HepG2 (cell line): ENCODE results near the gene DDX43. TPM values are rescaled to one million over a fixed set of nuclear protein-coding genes. Genes with fewer than 3 reads are reported as not detected.

Source experiments
- ATF7-NPFF ChIP-seq: sonication (generic); formaldehyde crosslinking; IDR thresholded peaks from 2 replicates; pipeline ENCODE4 v1.8.1; 2023; ENCODE audit warnings: mild to moderate bottlenecking, low read depth, missing genetic modification reagents, moderate library complexity
- CREM ChIP-seq, 2 experiments: sonication (generic) in 1 of 2; formaldehyde crosslinking in 1 of 2; IDR thresholded peaks; 2 replicates each; pipeline versions ENCODE4 v1.4.0 to v1.6.1; 2016 to 2020; ENCODE audit warnings: antibody characterized with exemption in 1 of 2, mild to moderate bottlenecking in 1 of 2, missing genetic modification reagents in 1 of 2
- HDAC1 ChIP-seq: sonication (generic); formaldehyde crosslinking; IDR thresholded peaks from 2 replicates; pipeline ENCODE4 v1.5.1; 2020; ENCODE audit warnings: mild to moderate bottlenecking, missing genetic modification reagents
- HDAC2 ChIP-seq: sonication (generic); formaldehyde crosslinking; IDR thresholded peaks from 2 replicates; pipeline ENCODE4 v1.4.0; 2020; ENCODE audit warnings: missing genetic modification reagents
- KLF16 ChIP-seq, 2 experiments: sonication (generic) in 1 of 2; formaldehyde crosslinking in 1 of 2; IDR thresholded peaks; 2 replicates each; pipeline versions ENCODE4 v1.6.1 to v1.8.0; 2016 to 2023; ENCODE audit warnings: missing genetic modification reagents in 2 of 2, missing compliant biosample characterization in 1 of 2
- MIER3 ChIP-seq: IDR thresholded peaks from 2 replicates; pipeline ENCODE4 v1.6.1; 2016; ENCODE audit warnings: missing compliant biosample characterization, borderline replicate concordance
- NFYC ChIP-seq: IDR thresholded peaks from 2 replicates; pipeline ENCODE4 v1.6.1; 2016; ENCODE audit warnings: missing genetic modification reagents, missing compliant biosample characterization
- NKX3-1 ChIP-seq: sonication (generic); formaldehyde crosslinking; IDR thresholded peaks from 2 replicates; pipeline ENCODE4 v1.5.0; 2020; ENCODE audit warnings: missing genetic modification reagents
- PTBP1 ChIP-seq: fragments of 200-400 bp; formaldehyde crosslinking; IDR thresholded peaks from 2 replicates; pipeline ENCODE4 v1.6.1; 2018; ENCODE audit warnings: low read length, low read depth; ENCODE audit not compliant: poor library complexity, severe bottlenecking
- REXO4 ChIP-seq: sonication (generic); formaldehyde crosslinking; IDR thresholded peaks from 2 replicates; pipeline ENCODE4 v1.8.0; 2022; ENCODE audit warnings: missing genetic modification reagents, mild to moderate bottlenecking, borderline replicate concordance
- SAFB2 ChIP-seq: sonication (generic); formaldehyde crosslinking; IDR thresholded peaks from 2 replicates; pipeline ENCODE4 v1.5.1; 2020; ENCODE audit warnings: missing genetic modification reagents, low read depth, mild to moderate bottlenecking, borderline replicate concordance
- YEATS2 ChIP-seq: sonication (generic); formaldehyde crosslinking; IDR thresholded peaks from 2 replicates; pipeline ENCODE4 v1.4.0; 2020; ENCODE audit warnings: missing genetic modification reagents, borderline replicate concordance
- ZNF839 ChIP-seq: sonication (generic); formaldehyde crosslinking; IDR thresholded peaks from 2 replicates; pipeline ENCODE4 v1.4.0; 2020; ENCODE audit warnings: missing genetic modification reagents, mild to moderate bottlenecking, borderline replicate concordance
- polyA plus RNA-seq, 8 experiments: library from polyadenylated mRNA; depleted of rRNA in 3 of 8; stranded (reverse) in 7 of 8; unstranded in 1 of 8; fragments of >200 nt; fragmentation: Illumina TruSeq in 4 of 8; extraction: Trizol in 4 of 8; gene quantifications; 2 replicates each; pipeline versions ENCODE4 v1.2.1 to v1.2.3, GENCODE V29; 2011 to 2016; ENCODE audit warnings: low read depth in 4 of 8, missing spikeins in 1 of 8, mixed read lengths in 1 of 8; ENCODE audit not compliant: insufficient read depth in 1 of 8
- total RNA-seq, 5 experiments: library from RNA; depleted of rRNA; stranded (reverse); fragments of >200 nt; fragmentation: Illumina TruSeq; extraction: Trizol; gene quantifications; 2 replicates each; pipeline ENCODE4 v1.2.3, GENCODE V29; 2016; ENCODE audit warnings: low read depth in 1 of 5
- TF ChIP-seq, protein P1 (sequence below): sonication (generic); formaldehyde crosslinking; IDR thresholded peaks from 2 replicates; pipeline ENCODE4; 2020; ENCODE audit warnings: missing genetic modification reagents, mild to moderate bottlenecking, borderline replicate concordance
- TF ChIP-seq, protein P2 (sequence below): sonication (generic); formaldehyde crosslinking; IDR thresholded peaks from 2 replicates; pipeline ENCODE4 v1.5.0; 2020; ENCODE audit warnings: missing genetic modification reagents
- TF ChIP-seq, protein P3 (sequence below): sonication (generic); formaldehyde crosslinking; IDR thresholded peaks from 2 replicates; pipeline ENCODE4 v1.4.0; 2020; ENCODE audit warnings: mild to moderate bottlenecking, missing genetic modification reagents
- TF ChIP-seq, protein P4 (sequence below): sonication (generic); formaldehyde crosslinking; IDR thresholded peaks from 2 replicates; pipeline ENCODE4 v1.8.0; 2022; ENCODE audit warnings: mild to moderate bottlenecking, missing genetic modification reagents, borderline replicate concordance

DDX43 gene
- total and polyA plus RNA-seq, 2 of the 13 experiments (the other 11 are each of a cell fraction or from before 2014, with no cell fraction given), result not detected

DNA sequence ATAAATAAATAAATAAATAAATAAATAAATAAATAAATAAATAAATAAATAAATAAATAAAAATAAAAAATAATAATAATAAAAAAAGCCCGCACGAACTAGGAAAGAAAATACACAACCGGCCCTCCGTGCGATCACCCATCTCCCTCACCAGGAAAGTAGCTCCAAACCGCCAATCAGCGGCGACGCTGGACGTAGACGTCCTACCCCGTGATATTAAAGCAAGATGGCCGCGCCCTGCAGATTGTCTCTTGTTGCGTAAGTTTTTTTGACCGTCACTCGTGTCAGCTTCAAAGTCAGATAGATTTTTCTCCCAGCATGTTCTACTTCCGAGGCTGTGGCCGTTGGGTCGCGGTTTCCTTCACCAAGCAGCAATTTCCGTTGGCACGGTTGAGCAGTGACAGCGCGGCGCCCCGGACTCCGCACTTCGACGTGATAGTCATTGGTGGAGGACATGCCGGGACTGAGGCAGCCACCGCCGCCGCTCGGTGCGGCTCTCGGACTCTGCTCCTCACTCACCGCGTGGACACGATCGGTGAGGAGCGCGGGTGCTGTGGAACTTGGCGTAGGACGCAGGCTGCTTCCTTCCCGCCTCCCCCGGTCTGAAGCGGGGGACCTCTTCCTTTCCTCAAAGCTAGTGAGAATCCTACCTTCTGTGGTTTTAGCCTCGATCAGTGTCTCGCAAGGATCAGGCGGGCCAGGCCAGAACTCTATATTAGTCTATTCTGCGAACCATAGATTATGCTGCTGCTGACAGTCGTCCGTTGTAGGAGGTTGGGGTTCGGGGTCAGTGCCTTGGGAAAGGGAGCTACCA is 67.1 kb downstream of the DDX43 start, which contains the start of gene MTO1 (continued):
- TF ChIP-seq, protein P1, sequence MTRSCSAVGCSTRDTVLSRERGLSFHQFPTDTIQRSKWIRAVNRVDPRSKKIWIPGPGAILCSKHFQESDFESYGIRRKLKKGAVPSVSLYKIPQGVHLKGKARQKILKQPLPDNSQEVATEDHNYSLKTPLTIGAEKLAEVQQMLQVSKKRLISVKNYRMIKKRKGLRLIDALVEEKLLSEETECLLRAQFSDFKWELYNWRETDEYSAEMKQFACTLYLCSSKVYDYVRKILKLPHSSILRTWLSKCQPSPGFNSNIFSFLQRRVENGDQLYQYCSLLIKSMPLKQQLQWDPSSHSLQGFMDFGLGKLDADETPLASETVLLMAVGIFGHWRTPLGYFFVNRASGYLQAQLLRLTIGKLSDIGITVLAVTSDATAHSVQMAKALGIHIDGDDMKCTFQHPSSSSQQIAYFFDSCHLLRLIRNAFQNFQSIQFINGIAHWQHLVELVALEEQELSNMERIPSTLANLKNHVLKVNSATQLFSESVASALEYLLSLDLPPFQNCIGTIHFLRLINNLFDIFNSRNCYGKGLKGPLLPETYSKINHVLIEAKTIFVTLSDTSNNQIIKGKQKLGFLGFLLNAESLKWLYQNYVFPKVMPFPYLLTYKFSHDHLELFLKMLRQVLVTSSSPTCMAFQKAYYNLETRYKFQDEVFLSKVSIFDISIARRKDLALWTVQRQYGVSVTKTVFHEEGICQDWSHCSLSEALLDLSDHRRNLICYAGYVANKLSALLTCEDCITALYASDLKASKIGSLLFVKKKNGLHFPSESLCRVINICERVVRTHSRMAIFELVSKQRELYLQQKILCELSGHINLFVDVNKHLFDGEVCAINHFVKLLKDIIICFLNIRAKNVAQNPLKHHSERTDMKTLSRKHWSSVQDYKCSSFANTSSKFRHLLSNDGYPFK (CRISPR knock-in tag), result peak; percentile 84; the same call in 1 of the 2 replicates
- TF ChIP-seq SAFB2 (CRISPR knock-in tag) (no peak), PTBP1 (no peak), ATF7-NPFF (CRISPR knock-in tag) (peak; percentile 55; the same call in 1 of the 2 replicates), HDAC2 (CRISPR knock-in tag) (peak; percentile 66; the same call in 1 of the 2 replicates), REXO4 (CRISPR knock-in tag) (peak; percentile 56; the same call in 1 of the 2 replicates), NKX3-1 (CRISPR knock-in tag) (peak; percentile 67; the same call in 1 of the 2 replicates), MIER3 (CRISPR knock-in tag) (0 out of 2 replicates have a peak, but pooled peaks have one; percentile 20), NFYC (CRISPR knock-in tag) (peak; percentile 77), HDAC1 (CRISPR knock-in tag) (peak; percentile 83), ZNF839 (CRISPR knock-in tag) (no peak), CREM (IDR thresholded peaks at IDR 0.05) (peak; percentile 63), CREM (CRISPR knock-in tag; IDR thresholded peaks at IDR 0.05) (no peak), KLF16 (CRISPR knock-in tag; IDR thresholded peaks at IDR 0.05) (0 out of 4 replicates have a peak, but pooled peaks of 1 of the 2 experiments have one; percentile 35), YEATS2 (CRISPR knock-in tag) (peak; percentile 83)
- TF ChIP-seq, protein P2, sequence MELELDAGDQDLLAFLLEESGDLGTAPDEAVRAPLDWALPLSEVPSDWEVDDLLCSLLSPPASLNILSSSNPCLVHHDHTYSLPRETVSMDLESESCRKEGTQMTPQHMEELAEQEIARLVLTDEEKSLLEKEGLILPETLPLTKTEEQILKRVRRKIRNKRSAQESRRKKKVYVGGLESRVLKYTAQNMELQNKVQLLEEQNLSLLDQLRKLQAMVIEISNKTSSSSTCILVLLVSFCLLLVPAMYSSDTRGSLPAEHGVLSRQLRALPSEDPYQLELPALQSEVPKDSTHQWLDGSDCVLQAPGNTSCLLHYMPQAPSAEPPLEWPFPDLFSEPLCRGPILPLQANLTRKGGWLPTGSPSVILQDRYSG (CRISPR knock-in tag), result 0 out of 2 replicates have a peak, but pooled peaks have one; percentile 30
- TF ChIP-seq, protein P3, sequence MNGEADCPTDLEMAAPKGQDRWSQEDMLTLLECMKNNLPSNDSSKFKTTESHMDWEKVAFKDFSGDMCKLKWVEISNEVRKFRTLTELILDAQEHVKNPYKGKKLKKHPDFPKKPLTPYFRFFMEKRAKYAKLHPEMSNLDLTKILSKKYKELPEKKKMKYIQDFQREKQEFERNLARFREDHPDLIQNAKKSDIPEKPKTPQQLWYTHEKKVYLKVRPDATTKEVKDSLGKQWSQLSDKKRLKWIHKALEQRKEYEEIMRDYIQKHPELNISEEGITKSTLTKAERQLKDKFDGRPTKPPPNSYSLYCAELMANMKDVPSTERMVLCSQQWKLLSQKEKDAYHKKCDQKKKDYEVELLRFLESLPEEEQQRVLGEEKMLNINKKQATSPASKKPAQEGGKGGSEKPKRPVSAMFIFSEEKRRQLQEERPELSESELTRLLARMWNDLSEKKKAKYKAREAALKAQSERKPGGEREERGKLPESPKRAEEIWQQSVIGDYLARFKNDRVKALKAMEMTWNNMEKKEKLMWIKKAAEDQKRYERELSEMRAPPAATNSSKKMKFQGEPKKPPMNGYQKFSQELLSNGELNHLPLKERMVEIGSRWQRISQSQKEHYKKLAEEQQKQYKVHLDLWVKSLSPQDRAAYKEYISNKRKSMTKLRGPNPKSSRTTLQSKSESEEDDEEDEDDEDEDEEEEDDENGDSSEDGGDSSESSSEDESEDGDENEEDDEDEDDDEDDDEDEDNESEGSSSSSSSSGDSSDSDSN (CRISPR knock-in tag), result peak; percentile 83
- TF ChIP-seq, protein P4, sequence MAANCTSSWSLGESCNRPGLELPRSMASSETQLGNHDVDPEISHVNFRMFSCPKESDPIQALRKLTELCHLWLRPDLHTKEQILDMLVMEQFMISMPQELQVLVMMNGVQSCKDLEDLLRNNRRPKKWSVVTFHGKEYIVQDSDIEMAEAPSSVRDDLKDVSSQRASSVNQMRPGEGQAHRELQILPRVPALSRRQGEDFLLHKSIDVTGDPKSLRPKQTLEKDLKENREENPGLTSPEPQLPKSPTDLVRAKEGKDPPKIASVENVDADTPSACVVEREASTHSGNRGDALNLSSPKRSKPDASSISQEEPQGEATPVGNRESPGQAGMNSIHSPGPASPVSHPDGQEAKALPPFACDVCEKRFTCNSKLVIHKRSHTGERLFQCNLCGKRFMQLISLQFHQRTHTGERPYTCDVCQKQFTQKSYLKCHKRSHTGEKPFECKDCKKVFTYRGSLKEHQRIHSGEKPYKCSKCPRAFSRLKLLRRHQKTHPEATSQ (CRISPR knock-in tag), result 0 out of 2 replicates have a peak, but pooled peaks have one; percentile 40
